GM06990 (cell line): ENCODE data around the gene ARMC8.

ENCODE experiments used
- DNase-seq: peaks from one replicate; pipeline ENCODE4 v3.0.0-alpha.2; 2011; ENCODE audit not compliant: insufficient read length; ENCODE audit errors: extremely low read depth
- H3K27me3 ChIP-seq: replicated peaks from 2 replicates; pipeline ENCODE4 v1.6.0; 2011; ENCODE audit warnings: low read length; ENCODE audit not compliant: control insufficient read depth, insufficient read depth
- H3K36me3 ChIP-seq: 2 replicates; pipeline ENCODE4 v1.5.1; 2011; ENCODE audit warnings: low read length; ENCODE audit not compliant: control insufficient read depth, insufficient read depth
- H3K4me3 ChIP-seq: replicated peaks from 2 replicates; pipeline ENCODE4 v1.5.1; 2011; ENCODE audit warnings: low read depth, mild to moderate bottlenecking, control low read depth, low read length
- CTCF ChIP-seq: IDR thresholded peaks from 2 replicates; pipeline ENCODE4 v1.5.1; 2011; ENCODE audit warnings: low read length, control low read depth, mild to moderate bottlenecking, inconsistent platforms; ENCODE audit not compliant: insufficient read depth, poor library complexity, severe bottlenecking

The ARMC8 gene

DNA sequence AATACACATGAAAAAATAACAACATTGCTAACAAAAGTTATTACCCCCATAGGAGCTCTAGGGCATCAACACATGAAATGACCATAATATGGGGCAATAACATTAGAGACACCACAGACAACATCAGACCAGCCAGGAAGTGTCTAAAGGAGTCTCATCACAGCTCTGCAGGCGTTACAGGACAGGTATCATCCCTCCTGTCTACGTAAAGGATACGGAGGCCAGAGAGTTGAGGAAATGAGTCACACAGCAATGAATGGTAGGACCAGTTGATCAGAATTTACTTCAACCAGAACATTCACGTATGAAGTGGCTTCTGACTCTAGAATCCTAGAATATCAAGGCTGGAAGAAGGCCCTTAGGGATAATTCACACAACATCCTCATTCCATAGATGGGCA is 140.7 kb downstream of the ARMC8 start:
- Histone ChIP-seq H3K27me3 (0 out of 2 replicates have a peak, but pooled peaks cover 1% of the 10 kb centered on the region), H3K4me3 (no peak overlapping the region), H3K36me3 (no peaks in the 10 kb centered on the region)
- no peak for DNase-seq
- no peak for TF ChIP-seq CTCF

- TF ChIP-seq CTCF = peak; percentile 25
- DNase-seq = no peak
- H3K36me3 ChIP-seq = no peaks in the 10 kb centered on the region
- 0 out of 2 replicates have a peak, but pooled peaks cover 1% of the 10 kb centered on the region for H3K27me3 ChIP-seq
- no peak overlapping the region for H3K4me3 ChIP-seq
Observed at GRCh38 chr3:138328341-138328740, 141.2 kb downstream of the ARMC8 start.

- peak; percentile 90 for TF ChIP-seq CTCF
- Histone ChIP-seq H3K27me3 (0 out of 2 replicates have a peak, but pooled peaks cover 1% of the 10 kb centered on the region), H3K4me3 (peak within 1 kb of the TSS; percentile 54)
Observed at GRCh38 chr3:138329127-138329983, 142.3 kb downstream of the ARMC8 start, which contains the start of gene NME9. TSS of gene NME9 (minus strand) at chr3:138329851. CDS start at chr3:138329335, 516 bp downstream.

DNA sequence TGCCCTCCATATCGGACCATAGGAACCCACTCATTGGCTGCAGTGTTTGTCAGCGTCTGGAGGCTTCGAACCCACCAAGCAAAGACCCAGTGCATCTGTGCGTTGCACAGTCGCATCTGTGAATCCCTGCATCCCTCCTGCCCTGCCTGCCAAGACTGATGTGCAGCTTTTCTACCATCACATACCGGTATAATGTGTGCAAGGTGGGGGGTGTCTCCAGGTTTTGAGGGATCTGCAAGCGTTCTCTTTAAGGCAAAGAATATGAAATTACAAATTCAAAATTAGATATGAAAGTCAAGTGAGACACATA is 142.8 kb downstream of the ARMC8 start:
- Histone ChIP-seq H3K4me3 (peak overlapping the region; percentile 54), H3K27me3 (0 out of 2 replicates have a peak, but pooled peaks cover 1% of the 10 kb centered on the region), H3K36me3 (no peaks in the 10 kb centered on the region)
- TF ChIP-seq CTCF = no peak
- DNase-seq = no peak

More at GRCh38 chr3:138329127-138329983, 142.3 kb downstream of the ARMC8 start, which contains the start of gene NME9:
- DNase-seq = peak; percentile 64
- H3K36me3 ChIP-seq = no peaks in the 10 kb centered on the region

- no peak for DNase-seq
- Histone ChIP-seq H3K27me3 (0 out of 2 replicates have a peak, but pooled peaks cover 1% of the 10 kb centered on the region), H3K36me3 (no peaks in the 10 kb centered on the region), H3K4me3 (no peak overlapping the region)
- TF ChIP-seq CTCF = no peak
Observed at GRCh38 chr3:138331143-138331894, 144.2 kb downstream of the ARMC8 start.
